ENCODE data around the gene ADAM8.
"Not testable (repeated sequence)": the region's sequence is repeated elsewhere in the genome, so short reads cannot be mapped to it uniquely, and the experiment has no call there.

The ADAM8 gene

DNA sequence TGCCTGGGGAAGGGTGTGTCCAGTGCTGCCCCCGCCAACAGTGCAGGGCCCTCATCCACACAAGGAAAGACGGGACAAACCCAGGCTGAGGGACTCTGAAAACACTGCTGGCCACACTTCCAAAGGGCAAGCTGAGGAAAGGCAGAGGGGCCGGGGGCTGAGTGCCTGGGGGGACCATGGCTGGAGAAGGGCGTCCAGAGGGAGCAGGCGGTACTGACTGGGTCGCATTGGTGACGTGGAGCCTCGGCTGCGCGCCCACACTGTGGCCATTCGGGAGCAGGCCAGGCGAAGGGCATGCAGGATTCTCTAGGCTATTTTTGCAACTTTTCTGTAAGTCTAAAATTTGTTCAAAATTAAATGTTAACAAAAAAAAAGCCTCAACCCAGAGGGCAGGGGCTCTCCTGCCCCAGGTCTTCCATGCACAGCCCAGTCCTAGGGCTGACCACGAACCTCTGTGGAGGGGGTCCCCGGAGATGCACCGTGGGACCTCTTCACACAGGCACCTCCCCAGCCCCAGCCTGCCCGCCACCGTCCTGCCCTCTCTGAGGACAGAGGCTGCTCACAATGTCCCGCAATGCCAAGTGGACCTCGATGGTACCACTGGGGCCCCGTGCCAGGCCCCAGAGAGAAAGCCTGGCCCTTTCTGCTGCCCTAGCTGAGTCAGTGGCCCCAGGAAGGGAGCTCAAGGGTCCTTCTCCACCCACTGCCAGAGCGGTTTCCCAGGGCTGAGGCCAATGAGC, 10.4 kb downstream of the ADAM8 start:
- no peak for DNase-seq

DNA sequence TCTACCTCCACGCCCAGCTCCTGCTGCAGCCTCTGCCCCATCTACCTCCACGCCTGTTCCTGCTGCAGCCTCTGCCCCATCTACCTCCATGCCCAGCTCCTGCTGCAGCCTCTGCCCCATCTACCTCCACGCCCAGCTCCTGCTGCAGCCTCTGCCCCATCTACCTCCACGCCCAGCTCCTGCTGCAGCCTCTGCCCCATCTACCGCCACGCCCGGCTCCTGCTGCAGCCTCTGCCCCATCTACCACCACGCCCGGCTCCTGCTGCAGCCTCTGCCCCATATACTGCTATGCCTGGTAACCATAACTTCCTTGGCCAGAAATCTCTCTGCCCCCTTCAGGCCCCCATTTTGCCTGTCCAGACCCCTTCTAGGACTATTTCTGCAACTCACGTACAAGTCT, 11.6 kb downstream of the ADAM8 start:
- not testable (repeated sequence) for DNase-seq

DNA sequence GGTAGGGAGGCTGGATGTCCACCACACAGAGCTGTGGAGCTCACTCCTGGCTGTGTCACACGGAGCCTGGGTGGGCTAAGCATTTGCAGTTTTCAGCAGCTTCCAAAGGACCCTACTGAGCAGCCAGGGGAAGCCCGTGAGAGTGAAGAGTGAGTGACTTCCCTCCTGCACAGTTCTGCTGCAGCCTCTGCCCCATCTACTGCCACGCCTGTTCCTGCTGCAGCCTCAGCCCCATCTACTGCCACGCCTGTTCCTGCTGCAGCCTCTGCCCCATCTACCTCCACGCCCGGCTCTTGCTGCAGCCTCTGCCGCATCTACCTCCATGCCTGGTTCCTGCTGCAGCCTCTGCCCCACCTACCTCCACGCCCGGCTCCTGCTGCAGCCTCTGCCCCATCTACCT, 12.2 kb downstream of the ADAM8 start:
- no peak for DNase-seq

DNA sequence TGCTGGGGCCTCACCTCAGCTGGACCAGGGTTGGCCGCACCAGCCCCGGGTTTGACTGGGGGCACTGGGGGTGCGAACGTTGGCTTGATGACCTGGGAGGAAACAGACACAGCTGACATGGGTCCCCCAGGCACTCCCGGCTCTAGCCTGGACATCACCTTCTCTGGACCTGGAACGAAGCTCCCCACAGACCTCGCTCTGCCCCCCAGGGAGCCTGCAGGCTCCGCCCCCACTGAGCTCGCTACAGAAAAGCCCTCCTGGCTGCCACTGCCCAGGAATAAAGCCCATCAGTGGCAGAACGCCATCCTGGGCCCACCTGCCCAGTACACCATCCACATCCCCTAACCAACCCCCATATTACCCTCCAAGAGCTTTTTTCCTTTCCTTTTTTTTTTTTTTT, 13.0 kb downstream of the ADAM8 start:
- no peak for DNase-seq

DNA sequence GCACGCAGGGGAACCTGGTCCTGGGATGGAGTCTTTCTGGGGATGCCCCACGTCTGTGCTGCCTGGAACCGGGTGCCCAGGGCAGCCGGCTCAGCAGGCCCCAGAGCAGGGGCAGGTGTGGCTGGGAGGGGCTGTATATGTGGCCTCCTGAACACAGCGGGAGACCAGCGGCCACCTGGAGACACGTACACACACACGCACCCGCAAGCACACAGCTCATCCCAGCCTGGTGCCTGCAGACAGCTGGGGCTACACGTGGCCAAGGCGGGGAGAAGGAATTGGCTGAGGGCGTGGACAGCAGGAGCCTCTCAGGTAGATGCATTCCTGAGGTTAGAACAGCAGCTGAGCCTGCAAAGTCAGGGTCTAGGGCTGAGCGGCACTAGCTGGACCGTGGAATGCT, 14.0 kb downstream of the ADAM8 start:
- peak; percentile 86 for DNase-seq

DNA sequence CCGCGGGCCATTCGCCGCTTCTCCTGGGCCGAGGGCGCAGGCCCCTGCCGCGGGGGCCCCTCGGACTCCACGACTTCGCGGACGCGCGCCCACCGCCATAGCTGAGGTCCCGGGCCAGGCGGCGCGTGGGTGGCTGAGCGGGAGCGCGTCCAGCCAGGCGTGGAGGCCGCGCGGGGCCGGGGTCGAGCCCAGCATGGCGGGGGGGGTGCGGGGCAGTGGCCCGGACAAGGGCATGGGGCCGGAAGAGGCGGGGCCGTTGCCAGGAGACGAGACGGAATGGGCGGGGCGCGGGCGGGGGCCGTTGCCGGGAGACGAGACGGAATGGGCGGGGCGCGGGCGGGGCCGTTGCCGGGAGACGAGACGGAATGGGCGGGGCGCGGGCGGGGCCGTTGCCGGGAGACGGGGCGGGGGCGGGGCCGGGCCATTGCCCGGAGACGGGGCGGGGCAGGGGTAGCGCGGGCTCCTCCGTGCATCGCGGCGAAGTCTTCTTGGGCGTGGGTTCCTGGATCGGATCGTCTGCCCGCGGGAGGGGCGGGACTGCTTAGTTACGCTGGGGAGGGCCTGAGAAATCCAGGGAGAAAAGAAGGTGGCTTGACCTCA, 14.8 kb downstream of the ADAM8 start:
- peak; percentile 87 for DNase-seq

DNA sequence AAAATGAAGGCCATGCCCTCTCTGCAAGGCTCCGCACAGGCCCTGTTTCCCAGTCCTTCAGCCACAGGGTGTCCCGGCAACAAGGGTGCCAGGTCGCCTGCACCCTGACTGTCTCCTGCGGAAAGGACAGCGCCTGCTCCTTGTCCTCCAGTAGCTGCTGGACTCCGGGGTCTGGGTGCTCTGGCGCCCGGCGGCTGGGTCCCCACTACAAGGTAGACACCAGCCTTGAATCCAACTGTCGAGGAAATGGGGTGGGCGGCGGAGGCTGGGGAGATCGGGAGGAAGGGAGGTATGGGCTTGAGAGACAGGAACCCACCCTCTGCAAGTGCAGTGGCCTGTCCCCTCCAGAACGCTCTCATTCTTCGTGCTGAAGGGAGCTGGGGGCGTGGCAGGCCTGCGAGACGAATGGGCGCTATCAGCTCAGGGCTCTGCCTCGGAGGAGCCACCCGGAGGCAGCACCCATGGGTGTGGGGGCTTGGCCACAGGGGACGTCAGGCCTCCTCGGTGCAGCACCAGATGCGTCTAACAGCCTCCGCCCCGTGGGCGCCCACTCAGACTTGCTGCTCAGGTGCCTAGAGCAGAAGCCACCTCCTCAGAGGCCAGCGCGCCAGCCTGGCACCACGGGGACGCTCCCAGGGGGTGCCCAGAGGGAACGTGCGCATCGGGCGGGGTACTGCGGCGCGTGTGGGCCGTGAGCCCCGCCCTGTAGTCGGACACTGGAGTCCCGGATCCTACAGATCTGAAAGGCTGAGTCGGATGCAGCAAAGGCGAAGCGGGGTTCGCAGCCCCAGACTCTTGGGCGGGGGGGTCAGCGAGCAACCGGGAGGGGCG, 15.6 kb downstream of the ADAM8 start:
- DNase-seq, result peak; percentile 61

DNA sequence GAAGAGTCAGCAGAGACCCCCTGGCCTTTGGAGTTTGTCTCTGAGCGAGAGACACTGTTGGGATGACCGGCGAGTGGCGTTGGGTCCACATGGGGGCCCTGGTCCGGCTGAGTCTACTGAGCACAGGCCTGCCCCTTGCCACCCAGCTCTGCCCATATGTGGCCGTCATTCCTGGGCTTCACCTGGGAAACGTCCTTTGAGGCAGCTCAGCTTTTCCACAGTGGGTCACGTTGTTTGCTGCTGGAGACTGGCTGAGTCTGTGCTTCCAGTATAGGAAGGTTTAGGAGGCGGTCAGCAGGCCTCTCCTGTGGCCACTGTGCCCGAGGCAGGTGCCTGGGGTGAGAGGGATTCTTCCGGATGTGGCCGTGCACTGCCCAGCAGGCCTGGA, 17.1 kb downstream of the ADAM8 start:
- no peak for DNase-seq

DNA sequence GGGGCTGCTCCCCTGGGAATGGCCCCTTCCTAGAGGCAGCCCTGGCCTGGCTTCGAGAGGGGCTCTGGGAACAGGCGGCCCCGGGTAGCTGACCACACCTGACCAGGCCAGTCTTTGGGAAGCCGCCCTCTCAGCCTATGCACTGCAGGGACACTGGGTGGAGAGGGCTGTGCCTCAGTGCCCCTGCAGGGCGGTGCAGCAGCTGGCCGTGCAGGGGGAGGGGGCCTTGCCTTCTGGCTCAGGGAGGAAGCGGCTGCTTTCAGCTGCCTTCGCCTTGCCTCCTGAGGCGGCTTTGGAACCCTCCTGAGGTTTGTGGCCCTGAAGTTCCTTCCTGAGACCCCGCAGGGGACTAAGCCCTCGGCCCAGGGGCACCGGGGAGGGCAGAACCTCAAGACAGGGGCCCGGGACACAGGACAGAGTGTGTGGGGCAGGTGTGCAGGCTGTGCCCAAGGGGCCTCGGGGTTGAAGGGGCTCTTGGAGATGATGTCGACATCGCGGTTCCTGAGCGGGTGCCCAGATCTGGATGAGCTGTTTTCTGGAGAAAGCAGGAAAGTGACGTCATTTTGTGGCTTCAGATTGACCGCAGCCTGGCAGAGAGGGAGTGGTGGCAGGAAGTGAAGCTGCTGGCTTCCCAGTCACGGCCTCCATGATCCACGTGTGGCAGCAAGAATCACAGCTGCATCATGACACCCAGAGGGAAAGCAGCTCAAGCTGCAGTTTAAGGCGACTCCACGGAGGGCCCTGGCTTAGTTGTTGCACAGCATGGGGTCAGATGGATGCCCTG, 17.7 kb downstream of the ADAM8 start:
- no peak for DNase-seq

DNA sequence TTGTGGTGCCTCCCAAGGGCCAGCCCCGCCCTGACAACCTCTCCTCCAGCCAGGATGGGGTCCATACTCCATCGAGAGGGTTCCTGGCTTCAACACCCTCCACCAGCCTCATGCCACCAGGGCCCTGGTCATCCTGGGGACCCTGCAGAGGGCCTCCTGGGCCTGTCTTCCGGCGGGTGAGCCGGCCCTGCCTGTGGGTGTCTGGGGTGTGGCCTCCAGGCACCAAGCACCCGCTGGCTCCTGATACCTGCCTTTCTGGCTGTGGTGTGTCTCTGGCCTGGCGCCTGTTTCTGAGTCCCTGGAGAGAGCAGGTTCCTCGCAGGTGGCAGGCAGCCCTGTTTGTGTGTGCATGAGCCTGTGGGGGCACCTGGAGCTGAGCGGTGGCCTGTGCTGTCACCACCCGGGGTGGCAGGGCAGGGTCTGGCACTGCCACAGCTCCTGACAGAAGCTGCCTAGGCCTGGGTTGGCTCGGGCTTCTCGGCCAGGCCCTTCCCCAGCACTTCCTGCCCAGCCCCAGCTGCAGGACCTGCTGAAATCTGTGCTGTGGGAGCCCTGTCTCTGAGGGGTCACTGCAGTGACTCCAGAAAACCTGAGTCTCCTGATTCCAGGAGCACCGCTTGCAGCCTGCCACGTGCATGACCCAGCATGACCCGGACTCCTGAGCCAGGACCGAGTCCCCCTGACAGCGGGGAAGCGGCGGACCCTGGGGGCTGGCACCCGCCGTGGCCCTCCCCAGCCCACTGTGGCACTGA, 18.4 kb downstream of the ADAM8 start:
- DNase-seq, result peak; percentile 50

DNA sequence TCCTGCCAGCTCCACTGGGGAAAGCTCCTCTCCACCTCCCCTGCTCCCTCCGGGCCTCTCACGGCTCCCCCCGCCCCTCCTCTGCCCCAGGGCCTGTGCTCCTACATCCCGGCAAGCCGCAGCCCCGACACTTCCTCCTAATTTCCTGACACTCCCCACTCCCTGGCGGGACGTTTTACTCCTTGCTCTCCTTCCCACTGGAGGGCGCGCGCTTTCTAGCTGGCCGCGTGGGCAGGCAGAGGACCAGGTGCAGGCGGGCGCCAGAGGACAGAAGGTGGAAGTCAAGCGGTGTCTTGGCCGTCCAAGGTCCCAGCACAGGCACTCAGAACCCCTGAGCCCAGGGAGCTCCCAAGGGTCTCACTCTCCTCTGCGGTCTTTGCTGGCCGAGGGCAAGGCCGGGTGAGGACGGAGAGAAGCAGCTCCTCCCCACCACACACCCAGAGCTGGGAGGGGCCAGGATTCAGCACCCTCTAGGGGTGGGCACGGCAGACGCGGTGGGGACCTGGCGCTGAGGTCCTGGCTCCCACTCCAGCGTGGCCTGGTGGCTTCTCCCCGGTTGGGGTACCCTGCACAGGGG, 19.1 kb downstream of the ADAM8 start:
- peak; percentile 52 for DNase-seq

DNA sequence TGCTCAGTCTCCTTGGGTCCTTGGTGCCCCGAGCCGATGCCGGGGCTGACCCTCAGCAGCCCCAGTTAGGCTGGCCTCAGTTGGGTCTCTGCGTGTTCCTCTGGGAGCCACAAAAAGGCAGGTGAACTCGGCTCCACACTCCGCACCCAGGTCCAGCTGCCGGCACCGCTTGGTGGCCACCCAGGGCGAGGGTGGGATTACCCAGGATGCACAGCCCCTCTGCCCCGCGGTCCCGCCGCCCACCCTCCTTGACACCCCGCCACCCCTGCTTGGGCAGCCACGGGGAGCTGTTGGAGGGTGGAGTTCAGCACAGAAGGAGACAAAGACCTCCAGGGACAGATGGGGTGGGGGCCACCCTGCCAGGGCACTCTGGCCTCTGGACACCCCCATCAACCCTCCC, 21.3 kb downstream of the ADAM8 start:
- DNase-seq, result no peak

DNA sequence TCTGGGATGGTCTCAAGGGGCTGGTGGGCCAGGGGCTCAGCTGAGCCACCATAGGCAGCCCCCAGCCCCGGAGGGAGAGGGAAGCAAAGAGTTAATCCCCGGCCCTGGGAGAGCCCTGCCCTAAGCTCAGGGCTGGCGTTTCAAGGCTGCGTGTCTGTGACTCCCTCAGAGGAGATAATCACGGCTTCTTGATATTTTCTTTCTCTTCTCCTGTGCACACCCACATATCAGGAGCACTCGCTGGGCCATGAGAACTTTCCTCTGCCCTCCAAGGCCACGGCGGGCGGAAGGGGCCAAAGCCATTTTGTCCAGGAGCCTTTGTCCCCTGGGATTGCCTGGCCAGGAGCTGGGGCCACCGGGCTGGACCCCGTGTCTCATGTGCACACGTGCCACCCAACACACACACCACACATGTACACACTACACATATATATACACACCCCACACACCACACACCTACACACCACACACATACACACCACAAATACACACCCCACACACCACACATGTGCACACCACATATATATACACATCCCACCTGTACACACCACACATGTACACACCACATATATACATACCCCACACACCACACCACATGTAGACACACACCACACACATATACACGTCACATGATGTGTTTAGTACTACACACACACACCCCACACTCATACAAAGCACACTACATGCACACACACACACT, 22.1 kb downstream of the ADAM8 start:
- no peak for DNase-seq

DNA sequence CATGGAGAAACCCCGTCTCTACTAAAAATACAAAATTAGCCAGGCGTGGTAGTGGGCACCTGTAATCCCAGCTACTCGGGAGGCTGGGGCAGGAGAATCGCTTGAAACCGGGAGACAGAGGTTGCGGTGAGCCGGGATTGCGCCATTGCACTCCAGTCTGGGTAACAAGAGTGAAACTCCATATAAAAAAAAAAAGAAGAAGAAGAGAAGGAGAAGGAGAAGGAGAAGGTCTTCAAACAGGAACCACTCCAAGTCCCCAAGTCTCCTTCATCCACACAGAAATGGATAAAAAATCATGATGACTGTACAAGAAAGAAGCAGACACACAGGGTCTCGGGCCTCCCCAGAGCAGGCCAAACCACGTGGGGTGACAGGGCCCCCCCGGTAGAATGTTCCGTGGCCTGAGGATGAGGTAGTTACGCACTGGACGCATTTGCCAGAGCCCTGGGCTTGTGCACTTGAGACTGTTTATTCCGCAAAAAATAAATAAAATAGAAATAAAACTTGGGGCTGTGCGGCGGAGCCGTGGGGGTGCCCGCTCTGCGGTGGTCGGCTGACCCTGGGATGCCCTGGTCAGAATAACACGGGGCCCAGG, 23.2 kb downstream of the ADAM8 start:
- no peak for DNase-seq

DNA sequence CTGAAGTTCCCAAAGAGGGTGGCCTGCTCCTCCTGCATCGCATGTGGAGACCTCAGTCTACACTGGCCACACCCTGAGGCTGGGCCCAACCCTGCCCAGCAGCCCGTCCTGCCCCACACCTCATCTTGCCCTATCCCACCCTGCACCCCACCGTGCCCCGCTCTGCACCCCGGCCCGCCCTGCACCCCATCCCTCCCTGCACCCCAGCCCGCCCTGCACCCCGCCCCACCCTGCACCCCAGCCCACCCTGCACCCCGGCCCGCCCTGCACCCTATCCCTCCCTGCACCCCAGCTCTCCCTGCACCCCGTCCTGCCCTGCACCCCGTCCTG, 24.5 kb downstream of the ADAM8 start:
- no peak for DNase-seq

DNA sequence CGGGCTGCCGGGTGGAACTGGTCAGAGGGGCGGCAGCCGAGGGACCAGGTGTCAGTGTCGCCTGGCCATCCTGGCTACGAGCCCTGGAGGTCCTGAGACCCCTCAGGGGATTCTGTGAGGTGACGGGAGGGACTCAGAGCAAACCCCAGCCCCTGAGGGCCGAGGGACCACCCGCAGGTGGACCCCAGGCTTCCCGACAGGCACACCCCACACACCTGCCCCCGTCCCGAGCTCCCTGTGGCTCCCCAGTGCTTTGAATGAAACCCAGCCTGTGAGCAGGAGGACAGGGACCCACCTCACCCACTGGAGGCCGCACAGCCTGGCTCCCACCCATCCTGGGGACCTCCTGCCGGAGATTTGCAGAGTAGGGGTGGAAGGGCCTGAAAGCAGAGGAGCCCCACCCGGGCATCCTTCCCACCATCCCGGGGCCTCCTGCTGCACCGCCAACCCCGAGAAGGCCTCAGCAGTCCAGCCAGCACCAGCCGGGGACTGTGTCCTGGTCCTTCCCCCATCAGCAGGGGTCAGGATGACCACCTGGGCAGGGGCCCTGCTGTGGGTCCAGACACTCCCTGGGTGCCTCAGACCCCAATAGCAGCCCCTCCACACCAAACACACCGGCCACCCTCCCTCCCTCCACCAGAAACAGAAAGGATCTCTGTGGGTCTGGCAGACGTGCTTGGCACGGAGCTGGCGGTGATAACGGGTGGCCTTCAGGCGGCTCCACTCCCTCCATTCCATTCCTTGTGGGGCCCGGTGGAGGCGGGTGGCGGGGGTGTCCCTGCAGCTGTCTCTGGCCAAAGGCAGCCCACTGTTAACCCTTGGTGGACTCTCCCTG, 25.1 kb downstream of the ADAM8 start:
- DNase-seq, result no peak

DNA sequence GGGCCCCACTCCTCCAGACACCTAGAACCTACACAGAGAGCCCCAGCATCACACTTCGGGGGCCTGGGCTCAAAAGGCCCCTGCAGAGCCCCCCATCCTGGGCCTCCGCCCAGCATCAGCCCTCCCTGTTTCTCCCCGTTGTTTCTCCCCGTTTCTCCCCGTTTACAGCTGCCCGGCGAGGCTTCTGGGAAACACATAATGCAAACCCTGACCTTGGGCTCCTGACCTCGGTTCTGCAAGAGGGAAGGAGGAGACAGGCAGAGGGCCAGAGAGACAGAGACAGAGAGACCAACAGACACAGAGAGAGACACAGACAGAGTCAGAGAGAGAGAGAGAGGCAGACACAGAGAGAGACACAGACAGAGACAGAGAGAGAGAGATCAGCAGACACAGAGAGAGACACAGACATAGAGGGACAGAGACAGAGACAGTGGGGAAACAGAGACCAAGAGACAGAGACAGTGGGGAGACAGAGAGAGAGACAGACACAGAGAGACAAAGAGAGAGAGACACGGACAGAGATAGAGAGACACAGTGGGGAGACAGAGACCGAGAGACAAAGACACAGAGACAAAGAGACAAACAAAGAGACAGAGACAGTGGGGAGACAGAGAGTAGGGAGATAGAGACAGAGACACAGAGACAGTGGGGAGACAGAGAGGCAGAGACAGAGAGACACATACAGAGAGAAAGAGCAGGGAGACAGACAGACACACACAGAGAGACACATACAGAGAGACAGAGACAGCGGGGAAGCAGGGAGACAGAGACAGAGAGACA, 26.5 kb downstream of the ADAM8 start:
- no peak for DNase-seq

DNA sequence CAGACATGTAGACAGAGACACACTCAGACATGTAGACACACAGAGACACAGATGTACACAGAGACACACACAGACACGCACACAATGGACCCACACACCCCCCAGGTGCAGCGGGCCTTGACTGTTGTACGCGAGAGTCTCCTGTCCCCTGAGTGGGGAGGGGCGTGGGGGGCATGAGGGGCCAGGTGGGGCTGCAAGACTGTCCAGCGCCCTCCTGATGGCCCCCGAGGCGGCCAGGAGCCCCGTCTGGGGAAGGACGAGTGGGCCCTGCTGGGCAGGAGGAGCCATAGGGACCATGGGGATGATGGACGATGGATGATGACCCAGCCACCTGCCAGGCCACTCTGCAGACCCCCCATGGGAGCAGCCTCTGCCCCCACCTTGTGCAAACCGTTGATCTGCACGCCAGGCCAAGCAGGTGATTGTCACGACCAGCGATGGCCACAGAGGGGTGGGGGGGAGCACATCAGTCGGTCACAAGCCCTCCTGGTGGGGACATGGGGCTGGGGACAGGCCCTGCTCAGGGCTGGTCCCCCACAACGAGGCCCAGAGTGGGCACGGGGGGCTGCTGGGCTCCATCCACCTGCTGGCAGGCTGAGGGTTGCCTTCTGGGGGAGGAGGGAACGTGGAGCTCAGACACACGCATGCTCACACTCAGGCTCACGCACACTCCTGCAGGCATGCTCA, 27.4 kb downstream of the ADAM8 start:
- DNase-seq, result no peak

DNA sequence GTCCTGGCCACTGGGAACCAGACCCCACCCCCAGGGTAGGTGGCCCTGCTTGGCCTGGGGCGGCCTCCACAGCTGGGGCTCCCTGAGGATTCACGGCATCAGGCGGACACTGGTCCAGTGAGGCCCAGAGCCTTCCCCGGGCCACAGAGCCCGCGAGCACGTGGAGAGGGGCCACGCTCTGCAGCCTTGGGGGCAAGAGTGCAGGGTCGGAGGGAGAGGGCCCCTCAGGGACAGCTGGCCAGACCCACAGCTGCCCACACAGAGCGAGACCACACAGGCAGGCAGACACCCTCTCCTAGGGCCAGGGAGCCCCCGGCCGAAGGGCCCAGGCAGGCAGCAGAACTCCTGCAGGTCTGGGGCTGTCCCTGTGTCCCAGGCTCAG, 28.3 kb downstream of the ADAM8 start:
- no peak for DNase-seq

All from NCI-H69 (cell line).